Uterus (tissue), 2 donors: Measurements from ENCODE around the gene PPM1H.

Source experiments
- POLR2A ChIP-seq, 2 donors: fragments of 450-650 bp; IDR thresholded peaks; one replicate each; pipeline ENCODE4 v1.6.1; 2016; ENCODE audit warnings: antibody characterized with exemption in 2 of 2, mild to moderate bottlenecking in 1 of 2, moderate library complexity in 1 of 2
- TF ChIP-seq, protein P1 (sequence below), 4 experiments: fragments of 200-600 bp in 2 of 4; fragments of 450-650 bp in 2 of 4; sonication (generic) in 2 of 4; IDR thresholded peaks; one replicate each; pipeline ENCODE4 v1.5.1; 2016 to 2019; ENCODE audit warnings: antibody characterized with exemption in 4 of 4, mild to moderate bottlenecking in 2 of 4, moderate library complexity in 1 of 4

DNA sequence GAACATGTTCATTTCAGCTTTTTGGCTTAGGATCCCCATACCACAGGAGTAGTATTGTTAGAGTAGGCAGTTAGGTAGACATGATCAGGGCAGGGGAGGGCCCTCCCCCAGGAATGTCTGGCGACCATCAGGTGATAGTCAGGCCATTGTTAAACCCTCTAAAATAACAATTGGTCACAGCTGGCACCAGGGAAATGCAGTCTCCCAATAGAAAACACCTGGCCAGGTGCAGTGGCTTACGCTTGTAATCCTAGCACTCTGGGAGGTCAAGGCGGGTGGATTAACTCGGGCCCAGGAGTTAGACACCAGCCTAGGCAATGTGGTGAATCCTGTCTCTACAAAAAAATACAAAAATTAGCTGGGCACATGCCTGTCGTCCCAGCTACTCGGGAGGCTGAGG is 281.2 kb downstream of the PPM1H start:
- TF ChIP-seq, protein P1, sequence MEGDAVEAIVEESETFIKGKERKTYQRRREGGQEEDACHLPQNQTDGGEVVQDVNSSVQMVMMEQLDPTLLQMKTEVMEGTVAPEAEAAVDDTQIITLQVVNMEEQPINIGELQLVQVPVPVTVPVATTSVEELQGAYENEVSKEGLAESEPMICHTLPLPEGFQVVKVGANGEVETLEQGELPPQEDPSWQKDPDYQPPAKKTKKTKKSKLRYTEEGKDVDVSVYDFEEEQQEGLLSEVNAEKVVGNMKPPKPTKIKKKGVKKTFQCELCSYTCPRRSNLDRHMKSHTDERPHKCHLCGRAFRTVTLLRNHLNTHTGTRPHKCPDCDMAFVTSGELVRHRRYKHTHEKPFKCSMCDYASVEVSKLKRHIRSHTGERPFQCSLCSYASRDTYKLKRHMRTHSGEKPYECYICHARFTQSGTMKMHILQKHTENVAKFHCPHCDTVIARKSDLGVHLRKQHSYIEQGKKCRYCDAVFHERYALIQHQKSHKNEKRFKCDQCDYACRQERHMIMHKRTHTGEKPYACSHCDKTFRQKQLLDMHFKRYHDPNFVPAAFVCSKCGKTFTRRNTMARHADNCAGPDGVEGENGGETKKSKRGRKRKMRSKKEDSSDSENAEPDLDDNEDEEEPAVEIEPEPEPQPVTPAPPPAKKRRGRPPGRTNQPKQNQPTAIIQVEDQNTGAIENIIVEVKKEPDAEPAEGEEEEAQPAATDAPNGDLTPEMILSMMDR (IDR thresholded peaks at IDR 0.05), result no peak
- no peak for TF ChIP-seq POLR2A (IDR thresholded peaks at IDR 0.05)
